H1 (cell line): ENCODE measurements around the gene DBP. TPM values are rescaled to one million over a fixed set of nuclear protein-coding genes. Genes with fewer than 3 reads are reported as not detected.

Source experiments
- CTCF ChIA-PET: fragments of 300-600 bp; sonication (Branson Sonifier 250); formaldehyde crosslinking; loops from one replicate; lab custom pipeline; 2021; ENCODE audit not compliant: partially characterized antibody; lab: Charles Lee
- POLR2A ChIA-PET: fragments of 300-600 bp; sonication (Branson Sonifier 250); formaldehyde crosslinking; loops from one replicate; lab custom pipeline; 2021; ENCODE audit warnings: inconsistent platforms; ENCODE audit not compliant: partially characterized antibody; lab: Charles Lee
- DNase-seq, 2 experiments: peaks; one replicate each; pipeline versions ENCODE4 v3.0.0 to v3.0.0-alpha.2; 2010 to 2022; ENCODE audit warnings: low spot score in 2 of 2, low read depth in 1 of 2, mixed read lengths in 1 of 2
- FAIRE-seq: peaks from 2 replicates; lab custom pipeline; 2011; peaks lifted over from hg19 to GRCh38; lab: Jason Lieb, UNC
- H2AFZ ChIP-seq: 2 replicates; pipeline ENCODE4 v1.8.1; 2012; ENCODE audit warnings: low read length, inconsistent platforms
- H2AK5ac ChIP-seq: 2 replicates; pipeline ENCODE4 v1.6.1; 2013; ENCODE audit warnings: low read depth, low read length
- H2BK120ac ChIP-seq: replicated peaks from 2 replicates; pipeline ENCODE3; 2013; ENCODE audit warnings: low read depth, low read length, inconsistent platforms
- H2BK12ac ChIP-seq: 2 replicates; pipeline ENCODE4 v1.6.1; 2013; ENCODE audit warnings: low read depth, low read length
- H2BK15ac ChIP-seq: 2 replicates; pipeline ENCODE4 v1.6.1; 2013; ENCODE audit warnings: low read length
- H2BK20ac ChIP-seq: 2 replicates; pipeline ENCODE4 v1.6.1; 2013; ENCODE audit warnings: low read length
- H2BK5ac ChIP-seq: 2 replicates; pipeline ENCODE4 v1.6.1; 2013; ENCODE audit warnings: low read depth, low read length
- H3K14ac ChIP-seq: 2 replicates; pipeline ENCODE4 v1.6.1; 2013; ENCODE audit warnings: inconsistent platforms; ENCODE audit not compliant: insufficient read length
- H3K18ac ChIP-seq: 2 replicates; pipeline ENCODE4 v1.6.1; 2013; ENCODE audit warnings: low read length; ENCODE audit errors: extremely low read depth
- H3K23ac ChIP-seq: 2 replicates; pipeline ENCODE4 v1.6.1; 2013; ENCODE audit warnings: inconsistent platforms; ENCODE audit not compliant: insufficient read length
- H3K23me2 ChIP-seq: 2 replicates; pipeline ENCODE4 v1.6.1; 2013; ENCODE audit warnings: low read depth, low read length
- H3K27ac ChIP-seq: 2 replicates; pipeline ENCODE4 v1.6.1; 2011; ENCODE audit warnings: low read depth, low read length, inconsistent platforms
- H3K27me3 ChIP-seq, 4 experiments: replicated peaks in 1 of 4; 1 replicate in 1 of 4; 2 replicates in 3 of 4; pipeline versions ENCODE4 v1.6.1 to v1.8.1; 2011 to 2013; ENCODE audit warnings: low read length in 3 of 4, mild to moderate bottlenecking in 3 of 4, inconsistent platforms in 2 of 4, mixed read lengths in 2 of 4, moderate library complexity in 1 of 4; ENCODE audit not compliant: control insufficient read depth in 3 of 4, insufficient read depth in 3 of 4; ENCODE audit errors: extremely low read depth in 1 of 4
- H3K36me3 ChIP-seq, 4 experiments: 2 replicates each; pipeline versions ENCODE4 v1.6.1 to v1.8.1; 2011 to 2013; ENCODE audit warnings: mild to moderate bottlenecking in 4 of 4, low read length in 3 of 4, moderate library complexity in 2 of 4, control low read depth in 1 of 4, inconsistent platforms in 1 of 4; ENCODE audit not compliant: insufficient read depth in 4 of 4, control insufficient read depth in 2 of 4
- H3K4ac ChIP-seq: replicated peaks from 2 replicates; pipeline ENCODE3; 2013; ENCODE audit warnings: low read length, low read depth, mixed read lengths, inconsistent platforms; ENCODE audit not compliant: insufficient read length
- H3K4me1 ChIP-seq, 4 experiments: replicated peaks in 1 of 4; 1 replicate in 1 of 4; 2 replicates in 3 of 4; pipeline versions ENCODE4 v1.6.1 to v1.8.1; 2011 to 2013; ENCODE audit warnings: low read length in 3 of 4, inconsistent platforms in 2 of 4, mixed read lengths in 1 of 4; ENCODE audit not compliant: insufficient read depth in 4 of 4, control insufficient read depth in 3 of 4
- H3K4me2 ChIP-seq, 2 experiments: 2 replicates each; pipeline versions ENCODE4 v1.6.1 to v1.8.1; 2011 to 2013; ENCODE audit warnings: low read depth in 2 of 2, low read length in 2 of 2, control low read depth in 1 of 2, inconsistent platforms in 1 of 2, mild to moderate bottlenecking in 1 of 2; ENCODE audit not compliant: insufficient read depth in 1 of 2
- H3K4me3 ChIP-seq, 4 experiments: fragments of 200-600, 300-600 bp in 1 of 4; sonication (generic), shearing (Covaris generic), sonication (Bioruptor Twin) in 1 of 4; 2 replicates each; pipeline versions ENCODE4 v1.5.1 to v1.8.1; 2011 to 2016; ENCODE audit warnings: low read length in 4 of 4, low read depth in 3 of 4, control low read depth in 2 of 4, inconsistent platforms in 2 of 4, mild to moderate bottlenecking in 2 of 4, mixed read lengths in 1 of 4, moderate library complexity in 1 of 4; ENCODE audit not compliant: insufficient read depth in 2 of 4; ENCODE audit errors: extremely low read depth in 1 of 4
- H3K56ac ChIP-seq: replicated peaks from 2 replicates; pipeline ENCODE3; 2013; ENCODE audit warnings: low read depth, mild to moderate bottlenecking, mixed read lengths, low read length, inconsistent platforms; ENCODE audit not compliant: insufficient read length
- H3K79me1 ChIP-seq: 2 replicates; pipeline ENCODE4 v1.6.1; 2013; ENCODE audit warnings: low read depth, low read length, control low read depth
- H3K79me2 ChIP-seq, 2 experiments: 2 replicates each; pipeline versions ENCODE4 v1.6.1 to v1.8.1; 2012 to 2013; ENCODE audit warnings: low read length in 2 of 2, mild to moderate bottlenecking in 2 of 2, inconsistent platforms in 1 of 2; ENCODE audit not compliant: insufficient read depth in 2 of 2, control insufficient read depth in 1 of 2
- H3K9ac ChIP-seq, 4 experiments: replicated peaks in 1 of 4; 1 replicate in 1 of 4; 2 replicates in 3 of 4; pipeline versions ENCODE4 v1.6.1 to v1.8.1; 2011 to 2013; ENCODE audit warnings: low read depth in 3 of 4, low read length in 3 of 4, control low read depth in 2 of 4, mild to moderate bottlenecking in 2 of 4, moderate library complexity in 2 of 4, inconsistent platforms in 1 of 4; ENCODE audit errors: extremely low read depth in 1 of 4
- H3K9me3 ChIP-seq, 2 experiments: 2 replicates each; pipeline versions ENCODE4 v1.6.1 to v1.8.1; 2012 to 2013; ENCODE audit warnings: mild to moderate bottlenecking in 2 of 2, moderate library complexity in 2 of 2, control low read depth in 1 of 2, inconsistent platforms in 1 of 2, low read depth in 1 of 2, low read length in 1 of 2, mixed read lengths in 1 of 2; ENCODE audit not compliant: insufficient read depth in 2 of 2
- H4K20me1 ChIP-seq, 2 experiments: replicated peaks in 1 of 2; 2 replicates each; pipeline versions ENCODE3 to v1.8.1; 2011 to 2013; ENCODE audit warnings: inconsistent platforms in 2 of 2, low read length in 2 of 2, mild to moderate bottlenecking in 1 of 2; ENCODE audit not compliant: insufficient read depth in 2 of 2, control insufficient read depth in 1 of 2
- H4K5ac ChIP-seq: 2 replicates; pipeline ENCODE4 v1.6.1; 2013; ENCODE audit warnings: low read length, low read depth, mixed read lengths, inconsistent platforms; ENCODE audit not compliant: insufficient read length
- H4K8ac ChIP-seq: 2 replicates; pipeline ENCODE4 v1.8.0; 2013; ENCODE audit warnings: mild to moderate bottlenecking, moderate library complexity, low read length, inconsistent platforms; ENCODE audit not compliant: insufficient read depth; ENCODE audit errors: extremely low read depth
- H4K91ac ChIP-seq: replicated peaks from 2 replicates; pipeline ENCODE3; 2013; ENCODE audit warnings: low read length, mixed read lengths, inconsistent platforms; ENCODE audit not compliant: insufficient read length
- KDM1A ChIP-seq: fragments of 200-600, 300-600 bp; sonication (generic); IDR thresholded peaks from 2 replicates; pipeline ENCODE4 v1.7.1; 2016; ENCODE audit warnings: mild to moderate bottlenecking, low read length, borderline replicate concordance
- PHF8 ChIP-seq: fragments of 200-600 bp; sonication (generic); conservative IDR thresholded peaks from 2 replicates; pipeline ENCODE4 v1.7.1; 2012; ENCODE audit warnings: low read depth, mild to moderate bottlenecking, inconsistent platforms, low read length, moderate library complexity
- POU5F1 ChIP-seq: IDR thresholded peaks from 2 replicates; pipeline ENCODE4 v1.6.1; 2011; ENCODE audit warnings: low read depth, mild to moderate bottlenecking, low read length, moderate library complexity
- RAD21 ChIP-seq, 2 experiments: IDR thresholded peaks in 1 of 2; conservative IDR thresholded peaks in 1 of 2; 2 replicates each; pipeline ENCODE4 v1.6.1; 2011; ENCODE audit warnings: low read depth in 2 of 2, low read length in 2 of 2, improper control_type of control experiment in 1 of 2, inconsistent platforms in 1 of 2, mild to moderate bottlenecking in 1 of 2, moderate library complexity in 1 of 2
- SAP30 ChIP-seq: fragments of 300-600 bp; sonication (generic); IDR thresholded peaks from 2 replicates; pipeline ENCODE4 v1.7.1; 2012; ENCODE audit warnings: low read length, moderate library complexity, mild to moderate bottlenecking, inconsistent platforms; ENCODE audit not compliant: insufficient read depth, insufficient replicate concordance
- YY1 ChIP-seq: IDR thresholded peaks from 2 replicates; pipeline ENCODE4 v1.6.1; 2011; ENCODE audit warnings: low read depth, mild to moderate bottlenecking, low read length
- WGBS, 2 experiments: shearing (Covaris generic) in 1 of 2; methylation state at CpG; one replicate each; pipeline versions ENCODE4 v1.1.6 to v1.1.7; 2013 to 2015; ENCODE audit warnings: low lambda C conversion rate in 2 of 2, mixed read lengths in 2 of 2, inconsistent platforms in 1 of 2, low coverage in 1 of 2, missing lambda C conversion rate in 1 of 2; ENCODE audit not compliant: insufficient replicate concordance in 2 of 2, insufficient coverage in 1 of 2, insufficient read length in 1 of 2; ENCODE audit errors: extremely low coverage in 1 of 2, missing lambda C conversion rate in 1 of 2; 5-methylcytosine and 5-hydroxymethylcytosine counted together
- polyA plus RNA-seq, 7 experiments: library from polyadenylated mRNA; depleted of rRNA in 3 of 7; stranded (reverse) in 5 of 7; unstranded in 2 of 7; fragments of >200 nt in 5 of 7; fragments of 200-250 nt in 2 of 7; gene quantifications; 1 replicate in 5 of 7; 2 replicates in 1 of 7; 4 replicates in 1 of 7; pipeline versions ENCODE4 v1.2.1 to v1.2.3, GENCODE V29; 2011 to 2013; ENCODE audit warnings: missing spikeins in 2 of 7, mixed read lengths in 2 of 7
- total RNA-seq: library from RNA; stranded (reverse); fragmentation: NEBNext Ultra II Directional; extraction: Animal tissue kit (Norgen Biotek cat#: 25700); gene quantifications from 2 replicates; pipeline ENCODE4 v1.2.1, GENCODE V29; 2021

DBP gene
- total and polyA plus RNA-seq, 2 of the 8 experiments (the other 6 are each of a cell fraction or from before 2014, with no cell fraction given) = 7.5 to 8.3 TPM

- H3K14ac ChIP-seq = no peak overlapping the region
- POLR2A ChIA-PET = interaction anchor here (0.6 to 30.9 kb wide), 21 partner anchors 3 to 1057 kb away, joined by 3 to 788 read pairs (median 4); partner anchors contain the start of genes CA11, DBP, FAM83E and PRMT1
- no peak overlapping the region for H2BK120ac ChIP-seq
- H2BK15ac ChIP-seq = peak overlapping the region; percentile 2; the same call in 1 of the 2 replicates
- peaks cover 17 to 32% (median 21%) of the 10 kb centered on the region in 4 experiments for H3K36me3 ChIP-seq
- no peaks in the 10 kb centered on the region for H3K27me3 ChIP-seq
- no peak overlapping the region for H2BK20ac ChIP-seq
- H4K20me1 ChIP-seq = peaks cover 25 to 30% of the 10 kb centered on the region in 2 experiments
- peak overlapping the region; percentile 54; the same call in 1 of the 2 replicates for H3K18ac ChIP-seq
- peaks cover 14% of the 10 kb centered on the region for H3K23me2 ChIP-seq
- H4K5ac ChIP-seq = peak overlapping the region; percentile 57
- H2BK12ac ChIP-seq = 0 out of 2 replicates have a peak overlapping the region, but pooled peaks have one; percentile 32
- H3K79me1 ChIP-seq = peaks cover 4% of the 10 kb centered on the region; the same call in 1 of the 2 replicates
- peak overlapping the region; percentile 83 to 97 (median 94) for H3K4me3 ChIP-seq
- H3K27ac ChIP-seq = peak overlapping the region; percentile 87
- H3K23ac ChIP-seq = no peak overlapping the region
- H3K9me3 ChIP-seq = no peaks in the 10 kb centered on the region
- H3K4ac ChIP-seq = peak overlapping the region; percentile 48
- CTCF ChIA-PET = interaction anchor here (0.6 to 3.4 kb wide), 5 partner anchors 10 to 374 kb away, joined by 3 to 16 read pairs (median 4); partner anchors contain the start of genes GYS1 and RUVBL2
- peak overlapping the region; percentile 64 to 71 for H3K4me2 ChIP-seq
- H2AFZ ChIP-seq = no peak overlapping the region
- peak overlapping the region; percentile 75 for H3K56ac ChIP-seq
- peak overlapping the region; percentile 87 for H2BK5ac ChIP-seq
- FAIRE-seq (no peak), DNase-seq (no peak)
- H3K79me2 ChIP-seq = peaks cover 20 to 33% of the 10 kb centered on the region in 2 experiments
- peak overlapping the region; percentile 66; the same call in 1 of the 2 replicates for H4K8ac ChIP-seq
- peaks cover 3 to 36% (median 27%) of the 10 kb centered on the region in 4 experiments for H3K4me1 ChIP-seq
- 0 out of 2 replicates have a peak overlapping the region, but pooled peaks have one; percentile 7 for H2AK5ac ChIP-seq
- H3K9ac ChIP-seq = peak overlapping the region; percentile 14 to 69 (median 63)
- WGBS, 2 experiments = 41% methylated on average over 5 of the region's 6 CpGs; no CpG with 5 or more reads in 1 of the 2 experiments
- H4K91ac ChIP-seq = peak overlapping the region; percentile 78
- TF ChIP-seq RAD21 (IDR thresholded peaks at IDR 0.05 in 1 of 2, conservative IDR thresholded peaks at IDR 0.05 in 1 of 2; ENCODE audit: low read depth in 2 of 2, low read length in 2 of 2) = no peak
- TF ChIP-seq YY1 = 0 out of 2 replicates have a peak, but pooled peaks have one; percentile 13
- no peak for TF ChIP-seq POU5F1
- no peak for TF ChIP-seq SAP30
- peak; percentile 22; the same call in 1 of the 2 replicates for TF ChIP-seq PHF8
- peak; percentile 99 for TF ChIP-seq KDM1A
These were observed 17.2 kb downstream of the DBP start for GRCh38 chr19:48619692-48620585.
